SU-DHL-6 (cell line): ENCODE results near the gene VTI1A.

ENCODE experiments used
- CTCF ChIP-seq: fragments of 200-600 bp; sonication (generic); IDR thresholded peaks from one replicate; pipeline ENCODE4 v1.5.1; 2017; ENCODE audit warnings: antibody characterized with exemption, mild to moderate bottlenecking, low read length, moderate library complexity; ENCODE audit not compliant: insufficient read depth, poor library complexity, severe bottlenecking
- EZH2phosphoT487 ChIP-seq: fragments of 200-600 bp; sonication (generic), shearing (Covaris generic); conservative IDR thresholded peaks from 2 replicates; pipeline ENCODE4 v1.6.1; 2018; ENCODE audit warnings: mild to moderate bottlenecking, antibody characterized with exemption, low read length, moderate library complexity, mixed read lengths

- TF ChIP-seq CTCF (no peak), EZH2phosphoT487 (no peak)
These were observed 350.2 kb downstream of the VTI1A start for GRCh38 chr10:112797197-112797596.
